Upper lobe of right lung (tissue), 1 donor: ENCODE measurements around the gene KDM2A. TPM values are rescaled to one million over a fixed set of nuclear protein-coding genes. Genes with fewer than 3 reads are reported as not detected.
A peak's percentile ranks its signal among the peaks of the same experiment; 100 is the strongest.

Source experiments
- ATAC-seq: fragments of 200-7000 bp; cut with Tn5 transposase; one replicate; pipeline ENCODE4 v1.9.1; 2020; ENCODE audit warnings: mild to moderate bottlenecking, moderate library complexity
- DNase-seq: peaks from one replicate; pipeline ENCODE4 v3.0.0-alpha.2; 2020
- H3K27ac ChIP-seq: fragments of 200-600 bp; one replicate; pipeline ENCODE4 v1.8.0; 2022
- H3K27me3 ChIP-seq: fragments of 200-600 bp; one replicate; pipeline ENCODE4 v1.8.0; 2022; ENCODE audit warnings: mild to moderate bottlenecking
- H3K36me3 ChIP-seq: fragments of 200-600 bp; one replicate; pipeline ENCODE4 v1.8.0; 2022
- H3K4me1 ChIP-seq: fragments of 200-600 bp; one replicate; pipeline ENCODE4 v1.8.0; 2022
- H3K4me3 ChIP-seq: fragments of 200-600 bp; one replicate; pipeline ENCODE4 v1.8.0; 2022; ENCODE audit warnings: mild to moderate bottlenecking
- H3K9me3 ChIP-seq: fragments of 200-600 bp; one replicate; pipeline ENCODE4 v1.8.0; 2022
- CTCF ChIP-seq: fragments of 200-600 bp; IDR thresholded peaks from one replicate; pipeline ENCODE4 v1.8.0; 2022; ENCODE audit warnings: antibody characterized with exemption
- intact Hi-C: fragments of 100-400 bp; cut with DNase I; formaldehyde crosslinking; loops from one replicate; pipeline ENCODE4 v1.11.0; 2022
- total RNA-seq: library from RNA; stranded (reverse); fragmentation: NEBNext Ultra II Directional; extraction: Animal tissue kit (Norgen Biotek cat#: 25700); gene quantifications from one replicate; pipeline ENCODE4 v1.2.1, GENCODE V29; 2021
- donor health status: DM: no; HTN: yes; CAD: no; lungs with severe emphysema.

KDM2A gene
- total RNA-seq, 1 donor from 2014 or later, result 79.5 TPM

GRCh38 chr11:67211656-67212436, 92.8 kb downstream of the KDM2A start:
- Histone ChIP-seq H3K4me3 (no peak overlapping the region), H3K36me3 (peaks cover 83% of the 10 kb centered on the region), H3K9me3 (no peaks in the 10 kb centered on the region), H3K27ac (no peak overlapping the region), H3K4me1 (peaks cover 8% of the 10 kb centered on the region), H3K27me3 (no peaks in the 10 kb centered on the region)
- intact Hi-C loops, result no loop called here
- no peak for TF ChIP-seq CTCF
- DNase-seq, result no peak
- ATAC-seq, result peak; percentile 68

GRCh38 chr11:67213178-67213621, 94.1 kb downstream of the KDM2A start:
- no peak for DNase-seq
- peaks cover 85% of the 10 kb centered on the region for H3K36me3 ChIP-seq
- no peaks in the 10 kb centered on the region for H3K9me3 ChIP-seq
- H3K4me3 ChIP-seq, result no peak overlapping the region
- TF ChIP-seq CTCF, result no peak
- peaks cover 8% of the 10 kb centered on the region for H3K4me1 ChIP-seq
- ATAC-seq, result peak; percentile 57
- no peak overlapping the region for H3K27ac ChIP-seq
- intact Hi-C loops, result no loop called here
- H3K27me3 ChIP-seq, result no peaks in the 10 kb centered on the region

- Histone ChIP-seq H3K36me3 (peaks cover 88% of the 10 kb centered on the region), H3K4me3 (no peak overlapping the region), H3K9me3 (no peaks in the 10 kb centered on the region), H3K27me3 (no peaks in the 10 kb centered on the region), H3K4me1 (no peaks in the 10 kb centered on the region), H3K27ac (no peak overlapping the region)
- no peak for TF ChIP-seq CTCF
- intact Hi-C loops, result no loop called here
- ATAC-seq (no peak), DNase-seq (no peak)
Measured at GRCh38 chr11:67227726-67228125, 108.7 kb downstream of the KDM2A start.

GRCh38 chr11:67230406-67230805, 111.3 kb downstream of the KDM2A start:
- TF ChIP-seq CTCF, result no peak

GRCh38 chr11:67230886-67231285, 111.8 kb downstream of the KDM2A start:
- ATAC-seq, result no peak
- TF ChIP-seq CTCF, result no peak

More at GRCh38 chr11:67230406-67230805, 111.3 kb downstream of the KDM2A start:
- no peaks in the 10 kb centered on the region for H3K4me1 ChIP-seq
- ATAC-seq, result no peak
- no peak overlapping the region for H3K4me3 ChIP-seq
- intact Hi-C loops, result no loop called here
- H3K36me3 ChIP-seq, result peaks cover 81% of the 10 kb centered on the region
- H3K27ac ChIP-seq, result no peak overlapping the region
- H3K9me3 ChIP-seq, result no peaks in the 10 kb centered on the region
- no peaks in the 10 kb centered on the region for H3K27me3 ChIP-seq
- DNase-seq, result no peak

More at GRCh38 chr11:67230886-67231285, 111.8 kb downstream of the KDM2A start:
- Histone ChIP-seq H3K9me3 (no peaks in the 10 kb centered on the region), H3K4me3 (no peak overlapping the region), H3K36me3 (peaks cover 80% of the 10 kb centered on the region), H3K4me1 (no peaks in the 10 kb centered on the region), H3K27me3 (no peaks in the 10 kb centered on the region), H3K27ac (no peak overlapping the region)
- no peak for DNase-seq
- intact Hi-C loops, result no loop called here
